Measurements from ENCODE around the gene PLEKHA7.

Gene PLEKHA7

GRCh38 chr11:16844268-16844771, 169.9 kb downstream of the PLEKHA7 start:
- no peak for TF ChIP-seq CTCF (IDR thresholded peaks at IDR 0.05)
- TF ChIP-seq ZFX (IDR thresholded peaks at IDR 0.05; ENCODE audit: borderline replicate concordance) = no peak
- H3K27ac ChIP-seq = no peak overlapping the region

GRCh38 chr11:16843294-16843693, 170.9 kb downstream of the PLEKHA7 start:
- TF ChIP-seq CTCF (IDR thresholded peaks at IDR 0.05) (no peak), ZFX (IDR thresholded peaks at IDR 0.05; ENCODE audit: borderline replicate concordance) (no peak)

GRCh38 chr11:16841984-16842383, 172.2 kb downstream of the PLEKHA7 start:
- no peak overlapping the region for H3K27ac ChIP-seq
- TF ChIP-seq ZFX (IDR thresholded peaks at IDR 0.05; ENCODE audit: borderline replicate concordance) (no peak), CTCF (IDR thresholded peaks at IDR 0.05) (no peak)

More at GRCh38 chr11:16843294-16843693, 170.9 kb downstream of the PLEKHA7 start:
- no peak overlapping the region for H3K27ac ChIP-seq

- TF ChIP-seq CTCF (IDR thresholded peaks at IDR 0.05) = no peak
- no peak overlapping the region for H3K27ac ChIP-seq
These were observed 172.7 kb downstream of the PLEKHA7 start for GRCh38 chr11:16841481-16841880.

- TF ChIP-seq ZFX (IDR thresholded peaks at IDR 0.05; ENCODE audit: borderline replicate concordance) (no peak), CTCF (IDR thresholded peaks at IDR 0.05) (no peak)
- no peak overlapping the region for H3K27ac ChIP-seq
These were observed 173.3 kb downstream of the PLEKHA7 start for GRCh38 chr11:16840951-16841350.

GRCh38 chr11:16839821-16840220, 174.4 kb downstream of the PLEKHA7 start:
- H3K27ac ChIP-seq = no peak overlapping the region
- no peak for TF ChIP-seq ZFX (IDR thresholded peaks at IDR 0.05; ENCODE audit: borderline replicate concordance)
- no peak for TF ChIP-seq CTCF (IDR thresholded peaks at IDR 0.05)

GRCh38 chr11:16834384-16834783, 179.8 kb downstream of the PLEKHA7 start:
- no peak for TF ChIP-seq ZFX (IDR thresholded peaks at IDR 0.05; ENCODE audit: borderline replicate concordance)
- TF ChIP-seq CTCF (IDR thresholded peaks at IDR 0.05) = no peak

More at GRCh38 chr11:16834384-16834783, 179.8 kb downstream of the PLEKHA7 start:
- no peak overlapping the region for H3K27ac ChIP-seq
